Smooth muscle cell (in vitro differentiated cells): ENCODE measurements around the gene SAG. TPM values are rescaled to one million over a fixed set of nuclear protein-coding genes. Genes with fewer than 3 reads are reported as not detected.

ENCODE experiments used
- DNase-seq: peaks from one replicate; lab custom pipeline; 2025; ENCODE audit not compliant: unreplicated experiment; lab: John Stamatoyannopoulos, UW
- H2AFZ ChIP-seq: fragments of 200-600 bp; sonication (generic); 2 replicates; pipeline ENCODE4 v1.6.0; 2016; ENCODE audit warnings: antibody characterized with exemption, low read depth, mild to moderate bottlenecking
- H3F3A ChIP-seq: fragments of 200-600 bp; sonication (generic); 2 replicates; pipeline ENCODE4 v1.6.0; 2017; ENCODE audit warnings: antibody characterized with exemption, low read depth
- H3K27ac ChIP-seq: fragments of 200-600 bp; sonication (generic); 2 replicates; pipeline ENCODE4 v1.5.1; 2016; ENCODE audit warnings: low read depth, mild to moderate bottlenecking
- H3K27me3 ChIP-seq: fragments of 200-600 bp; sonication (generic); 2 replicates; pipeline ENCODE4 v1.6.1; 2016; ENCODE audit warnings: low read depth, mild to moderate bottlenecking
- H3K36me3 ChIP-seq: fragments of 200-600 bp; sonication (generic); 2 replicates; pipeline ENCODE4 v1.5.1; 2016; ENCODE audit warnings: low read depth
- H3K4me1 ChIP-seq: fragments of 200-600 bp; sonication (generic); 2 replicates; pipeline ENCODE4 v1.5.1; 2016; ENCODE audit warnings: low read depth
- H3K4me2 ChIP-seq: fragments of 200-600 bp; sonication (generic); 2 replicates; pipeline ENCODE4 v1.6.0; 2016; ENCODE audit warnings: mild to moderate bottlenecking
- H3K4me3 ChIP-seq: fragments of 200-600 bp; sonication (generic); 2 replicates; pipeline ENCODE4 v1.5.1; 2016; ENCODE audit warnings: mild to moderate bottlenecking
- H3K79me2 ChIP-seq: fragments of 200-600 bp; sonication (generic); 2 replicates; pipeline ENCODE4 v1.6.0; 2016; ENCODE audit warnings: low read depth, mild to moderate bottlenecking
- H3K9ac ChIP-seq: fragments of 200-600 bp; sonication (generic); 2 replicates; pipeline ENCODE4 v1.6.0; 2016; ENCODE audit warnings: low read depth
- H3K9me3 ChIP-seq: fragments of 200-600 bp; sonication (generic); replicated peaks from 2 replicates; pipeline ENCODE4 v1.5.1; 2016; ENCODE audit warnings: low read depth
- H4K20me1 ChIP-seq: fragments of 200-600 bp; sonication (generic); 2 replicates; pipeline ENCODE4 v1.6.0; 2016; ENCODE audit warnings: low read depth
- CTCF ChIP-seq: fragments of 200-600 bp; sonication (generic); IDR thresholded peaks from 2 replicates; pipeline ENCODE4 v1.5.1; 2017; ENCODE audit warnings: borderline replicate concordance, mild to moderate bottlenecking, antibody characterized with exemption; ENCODE audit not compliant: insufficient read depth, poor library complexity, severe bottlenecking
- WGBS: methylation state at CpG from one replicate; pipeline ENCODE4 v1.1.7; 2016; ENCODE audit warnings: low lambda C conversion rate; 5-methylcytosine and 5-hydroxymethylcytosine counted together
- polyA plus RNA-seq: library from polyadenylated mRNA; unstranded; fragments of >200 nt; fragmentation: Nextera tagmentation; extraction: Ambion mirVana; gene quantifications from 2 replicates; pipeline ENCODE4 v1.2.1, GENCODE V29; 2016
- total RNA-seq: library from RNA; depleted of rRNA; stranded (reverse); fragments of >200 nt; gene quantifications from 2 replicates; pipeline ENCODE4 v1.2.3, GENCODE V29; 2014

SAG gene
- total and polyA plus RNA-seq, 2 experiments from 2014 or later, result not detected

- 99% methylated on average over 6 of the region's 6 CpGs for WGBS
- no peaks in the 10 kb centered on the region for H3K27me3 ChIP-seq
- H3K27ac ChIP-seq, result no peak overlapping the region
- no peak overlapping the region for H3K4me3 ChIP-seq
- no peak overlapping the region for H3K4me2 ChIP-seq
- H3F3A ChIP-seq, result peaks cover 25% of the 10 kb centered on the region
- H4K20me1 ChIP-seq, result peaks cover 19% of the 10 kb centered on the region
- no peak overlapping the region for H3K9ac ChIP-seq
- TF ChIP-seq CTCF, result no peak
- peaks cover 68% of the 10 kb centered on the region for H3K79me2 ChIP-seq
- H3K9me3 ChIP-seq, result no peaks in the 10 kb centered on the region
- H2AFZ ChIP-seq, result no peak overlapping the region
- H3K4me1 ChIP-seq, result no peaks in the 10 kb centered on the region
- no peaks in the 10 kb centered on the region for H3K36me3 ChIP-seq
- no peak for DNase-seq
Measured at GRCh38 chr2:233363744-233364235, 56.2 kb downstream of the SAG start.

GRCh38 chr2:233365861-233366520, 58.4 kb downstream of the SAG start:
- no peak for DNase-seq
- WGBS, result 93% methylated on average over 6 of the region's 6 CpGs
- Histone ChIP-seq H3K4me3 (no peak overlapping the region), H3K79me2 (peaks cover 90% of the 10 kb centered on the region), H3K36me3 (no peaks in the 10 kb centered on the region), H3K27me3 (no peaks in the 10 kb centered on the region), H3K4me2 (no peak overlapping the region), H3K4me1 (no peaks in the 10 kb centered on the region), H3K9me3 (no peaks in the 10 kb centered on the region), H2AFZ (no peak overlapping the region), H3F3A (peaks cover 15% of the 10 kb centered on the region), H3K9ac (no peak overlapping the region), H3K27ac (no peak overlapping the region), H4K20me1 (peaks cover 20% of the 10 kb centered on the region)
- TF ChIP-seq CTCF, result no peak

DNA sequence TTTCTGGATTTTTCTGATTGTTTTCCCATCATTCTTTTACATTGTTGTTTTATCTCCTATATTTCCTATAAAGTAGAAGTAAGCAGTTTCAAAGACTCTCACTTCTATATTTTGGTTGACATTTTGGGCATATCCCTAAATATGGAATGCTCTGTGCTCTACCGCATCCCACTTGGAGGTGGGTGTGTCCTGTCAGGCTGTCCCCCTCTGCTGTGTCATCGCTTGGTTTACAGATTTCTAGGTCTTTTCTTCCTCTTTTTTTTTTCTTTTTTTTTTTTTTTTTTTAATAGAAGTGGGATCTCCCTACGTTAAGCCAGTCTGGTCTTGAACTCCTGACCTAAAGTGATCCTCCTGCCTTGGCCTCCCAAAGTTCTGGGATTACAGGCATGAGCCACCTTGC, 60.0 kb downstream of the SAG start:
- DNase-seq, result no peak
- H3K9me3 ChIP-seq, result no peaks in the 10 kb centered on the region
- whole genome bisulfite sequencing, result 99% methylated on average over 2 of the region's 3 CpGs
- no peaks in the 10 kb centered on the region for H3K36me3 ChIP-seq
- H3K79me2 ChIP-seq, result peaks cover 97% of the 10 kb centered on the region
- TF ChIP-seq CTCF, result no peak
- no peaks in the 10 kb centered on the region for H3K27me3 ChIP-seq
- no peak overlapping the region for H3K27ac ChIP-seq
- no peak overlapping the region for H3K4me3 ChIP-seq
- H3F3A ChIP-seq, result peaks cover under 1% of the 10 kb centered on the region
- no peak overlapping the region for H3K9ac ChIP-seq
- H3K4me2 ChIP-seq, result no peak overlapping the region
- H2AFZ ChIP-seq, result no peak overlapping the region
- H4K20me1 ChIP-seq, result peaks cover 13% of the 10 kb centered on the region
- no peaks in the 10 kb centered on the region for H3K4me1 ChIP-seq

GRCh38 chr2:233368756-233369155, 61.1 kb downstream of the SAG start:
- Histone ChIP-seq H3K9me3 (no peaks in the 10 kb centered on the region), H3K36me3 (no peaks in the 10 kb centered on the region), H3K4me1 (no peaks in the 10 kb centered on the region), H3F3A (no peaks in the 10 kb centered on the region), H2AFZ (no peak overlapping the region), H3K27me3 (no peaks in the 10 kb centered on the region), H4K20me1 (peaks cover 13% of the 10 kb centered on the region), H3K4me3 (no peak overlapping the region), H3K79me2 (peaks cover 97% of the 10 kb centered on the region), H3K27ac (no peak overlapping the region), H3K4me2 (no peak overlapping the region), H3K9ac (no peak overlapping the region)
- 93% methylated on average over 5 of the region's 5 CpGs for WGBS
- no peak for TF ChIP-seq CTCF
- no peak for DNase-seq
